ENCODE results near the gene ZDHHC14. TPM values are rescaled to one million over a fixed set of nuclear protein-coding genes. Genes with fewer than 3 reads are reported as not detected.

ZDHHC14 gene
- total and polyA plus RNA-seq, 3 donors from 2014 or later, result 28.5 to 74.9 (median 67.9) TPM

- no peak overlapping the region for H3K27ac ChIP-seq
- no peaks in the 10 kb centered on the region for H3K4me1 ChIP-seq
- DNase-seq, result no peak
- H3K9me3 ChIP-seq, result no peaks in the 10 kb centered on the region
- intact Hi-C loops (cut with DNase I; ENCODE audit: low total_unique reads), result no loop called here
- H3K27me3 ChIP-seq, result no peaks in the 10 kb centered on the region
- WGBS, 2 donors, result 87 to 92% methylated on average over 13 of the region's 13 CpGs
- no peaks in the 10 kb centered on the region for H3K36me3 ChIP-seq (ENCODE audit: low read depth, missing control alignments)
- TF ChIP-seq, protein P1, sequence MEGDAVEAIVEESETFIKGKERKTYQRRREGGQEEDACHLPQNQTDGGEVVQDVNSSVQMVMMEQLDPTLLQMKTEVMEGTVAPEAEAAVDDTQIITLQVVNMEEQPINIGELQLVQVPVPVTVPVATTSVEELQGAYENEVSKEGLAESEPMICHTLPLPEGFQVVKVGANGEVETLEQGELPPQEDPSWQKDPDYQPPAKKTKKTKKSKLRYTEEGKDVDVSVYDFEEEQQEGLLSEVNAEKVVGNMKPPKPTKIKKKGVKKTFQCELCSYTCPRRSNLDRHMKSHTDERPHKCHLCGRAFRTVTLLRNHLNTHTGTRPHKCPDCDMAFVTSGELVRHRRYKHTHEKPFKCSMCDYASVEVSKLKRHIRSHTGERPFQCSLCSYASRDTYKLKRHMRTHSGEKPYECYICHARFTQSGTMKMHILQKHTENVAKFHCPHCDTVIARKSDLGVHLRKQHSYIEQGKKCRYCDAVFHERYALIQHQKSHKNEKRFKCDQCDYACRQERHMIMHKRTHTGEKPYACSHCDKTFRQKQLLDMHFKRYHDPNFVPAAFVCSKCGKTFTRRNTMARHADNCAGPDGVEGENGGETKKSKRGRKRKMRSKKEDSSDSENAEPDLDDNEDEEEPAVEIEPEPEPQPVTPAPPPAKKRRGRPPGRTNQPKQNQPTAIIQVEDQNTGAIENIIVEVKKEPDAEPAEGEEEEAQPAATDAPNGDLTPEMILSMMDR (IDR thresholded peaks at IDR 0.05), result no peak
- TF ChIP-seq POLR2A (IDR thresholded peaks at IDR 0.05), result no peak
- no peak overlapping the region for H3K4me3 ChIP-seq
Observed at GRCh38 chr6:157603314-157603940, 222.4 kb downstream of the ZDHHC14 start.

- intact Hi-C loops (cut with DNase I; ENCODE audit: low total_unique reads), result no loop called here
- Histone ChIP-seq H3K4me3 (no peak overlapping the region), H3K36me3 (ENCODE audit: low read depth, missing control alignments) (no peaks in the 10 kb centered on the region), H3K27ac (no peak overlapping the region), H3K4me1 (no peaks in the 10 kb centered on the region), H3K27me3 (no peaks in the 10 kb centered on the region), H3K9me3 (no peaks in the 10 kb centered on the region)
- WGBS, 2 donors, result 95 to 97% methylated on average over 5 of the region's 5 CpGs
- TF ChIP-seq, protein P1 (IDR thresholded peaks at IDR 0.05), result no peak
- no peak for TF ChIP-seq POLR2A (IDR thresholded peaks at IDR 0.05)
- DNase-seq, result no peak
Observed at GRCh38 chr6:157603971-157604370, 223.0 kb downstream of the ZDHHC14 start.

GRCh38 chr6:157604816-157605215 lies 223.8 kb downstream of the ZDHHC14 start:
- no peak overlapping the region for H3K27ac ChIP-seq

GRCh38 chr6:157605484-157605883 lies 224.5 kb downstream of the ZDHHC14 start:
- Histone ChIP-seq H3K4me1 (no peaks in the 10 kb centered on the region), H3K4me3 (no peak overlapping the region), H3K36me3 (ENCODE audit: low read depth, missing control alignments) (no peaks in the 10 kb centered on the region), H3K9me3 (no peaks in the 10 kb centered on the region), H3K27me3 (no peaks in the 10 kb centered on the region), H3K27ac (no peak overlapping the region)
- TF ChIP-seq POLR2A (IDR thresholded peaks at IDR 0.05), result no peak
- TF ChIP-seq, protein P1 (IDR thresholded peaks at IDR 0.05), result no peak
- no peak for DNase-seq
- 86 to 93% methylated on average over 8 of the region's 8 CpGs for whole genome bisulfite sequencing, 2 donors
- intact Hi-C loops (cut with DNase I; ENCODE audit: low total_unique reads), result no loop called here

More at GRCh38 chr6:157604816-157605215, 223.8 kb downstream of the ZDHHC14 start:
- H3K36me3 ChIP-seq (ENCODE audit: low read depth, missing control alignments), result no peaks in the 10 kb centered on the region
- WGBS, 2 donors, result 64 to 73% methylated on average over 2 of the region's 2 CpGs
- TF ChIP-seq, protein P1 (IDR thresholded peaks at IDR 0.05), result no peak
- no peak for TF ChIP-seq POLR2A (IDR thresholded peaks at IDR 0.05)
- no peaks in the 10 kb centered on the region for H3K4me1 ChIP-seq
- H3K9me3 ChIP-seq, result no peaks in the 10 kb centered on the region
- no peaks in the 10 kb centered on the region for H3K27me3 ChIP-seq
- no peak for DNase-seq
- no peak overlapping the region for H3K4me3 ChIP-seq
- intact Hi-C loops (cut with DNase I; ENCODE audit: low total_unique reads), result no loop called here

DNA sequence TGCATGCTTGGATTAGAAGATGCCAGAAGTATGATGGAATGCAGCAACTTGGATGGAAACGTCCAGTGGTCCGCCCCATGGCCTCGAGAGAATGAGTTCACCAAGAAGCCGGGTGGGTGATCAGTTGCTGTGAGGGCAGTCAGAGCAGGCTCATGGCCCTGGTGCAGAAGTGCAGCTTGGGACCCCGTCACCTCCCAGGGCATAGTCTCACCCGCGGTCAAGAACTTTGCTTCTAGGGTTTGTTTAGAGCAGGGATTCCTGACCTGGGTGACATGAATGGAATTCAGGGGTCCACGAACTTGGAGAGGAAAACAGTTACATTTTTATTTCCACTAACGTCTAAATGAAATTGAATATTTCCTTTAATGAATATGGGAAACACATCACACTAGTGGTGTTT lies 225.5 kb downstream of the ZDHHC14 start:
- DNase-seq, result no peak
- H3K36me3 ChIP-seq (ENCODE audit: low read depth, missing control alignments), result no peaks in the 10 kb centered on the region
- TF ChIP-seq POLR2A (IDR thresholded peaks at IDR 0.05), result no peak
- TF ChIP-seq, protein P1 (IDR thresholded peaks at IDR 0.05), result no peak
- H3K4me1 ChIP-seq, result no peaks in the 10 kb centered on the region
- no peak overlapping the region for H3K27ac ChIP-seq
- intact Hi-C loops (cut with DNase I; ENCODE audit: low total_unique reads), result no loop called here
- H3K27me3 ChIP-seq, result no peaks in the 10 kb centered on the region
- no peak overlapping the region for H3K4me3 ChIP-seq
- no peaks in the 10 kb centered on the region for H3K9me3 ChIP-seq
- WGBS, 2 donors, result 84 to 88% methylated on average over 9 of the region's 9 CpGs
